Testis (tissue), 2 donors: ENCODE results near the gene MAGEB10.

ENCODE experiments used
- POLR2A ChIP-seq: fragments of 450-650 bp; IDR thresholded peaks from one replicate; pipeline ENCODE4 v1.6.1; 2017; ENCODE audit warnings: antibody characterized with exemption, mild to moderate bottlenecking, moderate library complexity
- TF ChIP-seq, protein P1 (sequence below), 3 experiments: fragments of 450-650 bp in 2 of 3; fragments of 200-600 bp in 1 of 3; sonication (generic) in 1 of 3; IDR thresholded peaks; one replicate each; pipeline ENCODE4 v1.5.1; 2016 to 2019; ENCODE audit warnings: antibody characterized with exemption in 3 of 3, mild to moderate bottlenecking in 2 of 3, moderate library complexity in 1 of 3

DNA sequence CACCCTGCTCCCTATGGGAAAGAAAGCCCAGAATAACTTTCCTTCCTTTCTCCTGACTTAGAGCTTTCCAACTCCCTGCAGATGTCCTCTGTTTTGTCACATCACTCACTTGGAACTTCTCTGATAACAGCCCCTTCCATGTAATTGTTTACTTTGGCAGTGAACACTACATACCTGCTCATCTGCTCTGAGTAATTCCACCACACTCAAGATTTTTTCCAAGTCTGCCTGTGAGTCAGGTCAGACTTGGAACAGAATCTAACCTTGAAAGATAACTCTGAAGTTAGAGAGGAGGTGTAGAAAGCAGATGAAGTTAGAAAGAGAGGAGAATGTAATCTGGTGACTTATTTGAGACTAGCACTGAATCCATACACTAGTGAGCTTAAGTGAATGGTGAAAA lies 7.4 kb downstream of the MAGEB10 start:
- TF ChIP-seq POLR2A = no peak
- TF ChIP-seq, protein P1, sequence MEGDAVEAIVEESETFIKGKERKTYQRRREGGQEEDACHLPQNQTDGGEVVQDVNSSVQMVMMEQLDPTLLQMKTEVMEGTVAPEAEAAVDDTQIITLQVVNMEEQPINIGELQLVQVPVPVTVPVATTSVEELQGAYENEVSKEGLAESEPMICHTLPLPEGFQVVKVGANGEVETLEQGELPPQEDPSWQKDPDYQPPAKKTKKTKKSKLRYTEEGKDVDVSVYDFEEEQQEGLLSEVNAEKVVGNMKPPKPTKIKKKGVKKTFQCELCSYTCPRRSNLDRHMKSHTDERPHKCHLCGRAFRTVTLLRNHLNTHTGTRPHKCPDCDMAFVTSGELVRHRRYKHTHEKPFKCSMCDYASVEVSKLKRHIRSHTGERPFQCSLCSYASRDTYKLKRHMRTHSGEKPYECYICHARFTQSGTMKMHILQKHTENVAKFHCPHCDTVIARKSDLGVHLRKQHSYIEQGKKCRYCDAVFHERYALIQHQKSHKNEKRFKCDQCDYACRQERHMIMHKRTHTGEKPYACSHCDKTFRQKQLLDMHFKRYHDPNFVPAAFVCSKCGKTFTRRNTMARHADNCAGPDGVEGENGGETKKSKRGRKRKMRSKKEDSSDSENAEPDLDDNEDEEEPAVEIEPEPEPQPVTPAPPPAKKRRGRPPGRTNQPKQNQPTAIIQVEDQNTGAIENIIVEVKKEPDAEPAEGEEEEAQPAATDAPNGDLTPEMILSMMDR (IDR thresholded peaks at IDR 0.05) = no peak
